Activated CD4-positive, alpha-beta T cell treated with anti-CD3 and anti-CD28 coated beads, Interleukin-2, amount 50 U/mL, for 16 hours (primary cell): ENCODE measurements around the gene CFAP52.
"Not testable (repeated sequence)": the region's sequence is repeated elsewhere in the genome, so short reads cannot be mapped to it uniquely, and the experiment has no call there.

Experiments
- DNase-seq: peaks from one replicate; pipeline ENCODE4 v3.0.0-alpha.2; 2020

The CFAP52 gene

DNA sequence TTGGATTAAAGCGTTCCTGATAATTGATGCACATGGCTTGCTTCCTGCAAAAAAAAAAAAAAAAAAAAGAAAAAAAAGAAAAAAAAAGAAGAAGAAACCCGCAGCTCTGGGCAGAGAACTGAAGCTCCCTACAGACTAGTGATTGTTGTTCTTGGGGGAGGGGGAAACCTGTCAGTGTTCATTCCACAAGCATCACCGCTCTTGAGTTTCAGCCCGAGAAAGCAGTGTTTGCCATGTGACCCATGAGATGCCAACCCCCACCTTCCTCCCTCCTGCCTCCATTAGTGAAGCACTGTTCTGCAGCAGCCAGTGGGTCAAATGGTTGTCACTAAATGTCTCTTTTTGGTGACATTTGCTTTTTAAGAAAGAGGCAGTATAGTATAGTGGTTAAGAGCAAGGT lies 70.6 kb downstream of the CFAP52 start:
- no peak for DNase-seq

- DNase-seq = no peak
Measured at GRCh38 chr17:9648521-9649110, 72.2 kb downstream of the CFAP52 start.

GRCh38 chr17:9658593-9659211 lies 82.3 kb downstream of the CFAP52 start:
- DNase-seq = no peak

DNA sequence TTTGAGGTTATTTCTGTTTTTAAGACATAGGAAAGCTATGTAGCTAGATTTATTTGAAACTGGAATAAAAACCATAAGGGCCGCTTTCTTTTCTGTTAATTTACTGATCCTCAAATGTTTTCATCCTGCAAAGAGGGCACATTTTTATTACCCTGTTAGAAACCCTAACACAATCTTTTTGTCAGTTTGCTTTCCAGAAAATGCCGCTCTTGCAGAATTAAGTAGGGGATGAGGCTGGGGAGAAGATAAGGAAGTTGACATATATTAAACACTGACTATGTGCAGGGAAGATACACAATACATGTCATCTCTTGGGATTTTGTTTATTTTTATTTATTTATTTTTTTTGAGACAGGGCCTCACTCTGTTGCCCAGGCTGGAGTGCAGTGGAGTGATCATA lies 84.6 kb downstream of the CFAP52 start:
- no peak for DNase-seq

DNA sequence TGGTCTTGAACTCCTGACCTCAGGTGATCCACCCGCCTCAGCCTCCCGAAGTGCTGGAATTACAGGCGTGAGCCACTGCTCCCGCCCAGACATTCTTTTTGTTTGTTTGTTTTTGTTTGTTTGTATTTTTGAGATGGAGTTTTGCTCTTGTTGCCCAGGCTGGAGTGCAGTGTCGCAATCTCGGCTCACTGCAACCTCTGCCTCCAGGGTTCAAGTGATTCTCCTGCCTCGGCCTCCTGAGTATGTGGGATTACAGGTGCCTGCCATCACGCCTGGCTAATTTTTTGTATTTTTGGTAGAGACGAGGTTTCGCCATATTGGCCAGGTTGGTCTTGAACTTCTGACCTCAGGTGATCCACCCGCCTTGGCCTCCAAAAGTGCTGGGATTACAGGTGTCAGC lies 87.1 kb downstream of the CFAP52 start:
- not testable (repeated sequence) for DNase-seq

DNA sequence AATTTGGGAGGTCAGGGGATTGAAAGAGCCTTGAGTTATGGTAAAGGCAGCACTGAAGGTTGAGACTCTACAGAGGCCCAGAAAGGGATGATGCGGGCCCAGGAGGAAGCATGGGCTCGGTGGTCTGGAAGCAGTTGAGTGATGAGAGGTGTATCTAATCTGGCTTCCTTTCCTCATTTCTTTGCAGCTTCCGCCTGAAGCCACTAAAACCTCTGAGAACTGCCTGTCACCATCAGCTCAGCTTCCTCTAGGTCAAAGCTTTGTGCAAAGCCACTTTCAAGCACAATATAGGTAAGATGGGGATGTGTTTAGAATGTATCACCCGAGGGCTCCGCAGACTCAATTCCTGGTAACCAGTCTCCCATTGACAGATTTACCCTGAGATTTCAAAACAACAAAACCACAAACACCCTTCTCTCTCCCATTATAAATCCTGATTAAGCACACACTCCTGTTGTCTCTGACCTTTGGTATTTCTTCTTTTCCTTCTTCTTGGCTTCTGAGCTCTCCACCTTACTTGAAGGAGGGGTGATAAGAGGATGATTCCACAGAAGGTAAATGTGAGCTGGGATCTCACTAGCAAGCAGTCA lies 90.1 kb downstream of the CFAP52 start:
- DNase-seq = peak; percentile 43

- peak; percentile 17 for DNase-seq
Measured at GRCh38 chr17:9668517-9668916, 92.1 kb downstream of the CFAP52 start.

- DNase-seq = no peak
Measured at GRCh38 chr17:9669551-9670008, 93.1 kb downstream of the CFAP52 start.

GRCh38 chr17:9670596-9670995 lies 94.2 kb downstream of the CFAP52 start:
- DNase-seq = no peak

DNA sequence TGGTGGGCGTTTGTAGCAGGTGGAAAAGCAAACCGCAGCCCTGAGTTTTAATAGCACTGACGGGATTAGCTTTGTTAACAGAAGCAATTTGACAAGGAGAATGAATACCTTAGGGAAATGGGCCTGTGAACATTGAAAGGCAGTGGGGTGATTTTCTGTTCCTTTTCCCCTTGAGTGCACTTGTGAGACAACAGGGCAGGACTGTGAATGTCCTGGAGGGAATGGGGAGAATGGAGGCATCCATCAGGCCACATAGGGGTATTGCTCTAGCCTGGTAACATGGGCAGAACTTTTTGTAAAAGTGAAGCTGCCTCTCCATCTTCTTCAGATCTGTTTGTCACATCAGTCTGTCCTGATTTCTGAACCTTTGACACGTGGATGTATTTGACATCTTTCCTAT lies 95.1 kb downstream of the CFAP52 start:
- DNase-seq = no peak

DNA sequence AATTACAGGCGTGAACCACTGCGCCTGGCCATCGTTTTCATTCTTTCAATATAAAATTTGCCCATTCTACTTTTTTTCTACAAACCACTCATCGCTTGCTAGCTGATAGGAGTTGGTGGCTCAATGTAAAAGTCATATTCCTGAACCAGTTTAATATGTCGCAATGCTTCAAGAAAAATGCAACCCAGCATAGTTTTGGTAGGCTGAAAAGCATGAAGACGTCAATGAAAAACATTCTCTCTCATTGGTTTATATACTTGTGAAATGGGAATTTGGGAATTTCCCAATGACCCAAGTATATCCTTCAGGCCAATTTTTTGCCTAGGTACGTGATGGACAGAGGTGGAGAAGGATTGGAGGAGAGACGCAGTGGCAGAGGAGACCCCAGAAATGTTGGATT lies 95.8 kb downstream of the CFAP52 start:
- no peak for DNase-seq

- DNase-seq = no peak
Measured at GRCh38 chr17:9672691-9673090, 96.2 kb downstream of the CFAP52 start.

DNA sequence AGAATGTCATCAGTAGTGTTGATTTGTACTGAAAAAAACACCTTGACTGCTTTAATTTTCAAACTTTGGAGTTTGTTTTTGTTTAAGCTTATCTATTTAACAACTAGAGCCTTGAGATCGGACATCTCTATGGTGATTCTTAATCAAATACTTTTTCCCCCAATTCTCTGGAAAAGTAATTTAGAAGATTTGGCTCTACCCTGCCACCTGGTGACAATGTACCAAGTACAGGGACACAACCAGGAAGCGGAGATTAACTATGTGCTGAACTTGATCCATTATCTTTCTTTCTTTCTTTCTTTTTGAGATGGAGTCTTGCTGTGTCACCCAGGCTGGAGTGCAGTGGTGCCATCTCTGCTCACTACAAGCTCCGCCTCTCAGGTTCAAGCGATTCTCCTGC lies 99.6 kb downstream of the CFAP52 start:
- no peak for DNase-seq

DNA sequence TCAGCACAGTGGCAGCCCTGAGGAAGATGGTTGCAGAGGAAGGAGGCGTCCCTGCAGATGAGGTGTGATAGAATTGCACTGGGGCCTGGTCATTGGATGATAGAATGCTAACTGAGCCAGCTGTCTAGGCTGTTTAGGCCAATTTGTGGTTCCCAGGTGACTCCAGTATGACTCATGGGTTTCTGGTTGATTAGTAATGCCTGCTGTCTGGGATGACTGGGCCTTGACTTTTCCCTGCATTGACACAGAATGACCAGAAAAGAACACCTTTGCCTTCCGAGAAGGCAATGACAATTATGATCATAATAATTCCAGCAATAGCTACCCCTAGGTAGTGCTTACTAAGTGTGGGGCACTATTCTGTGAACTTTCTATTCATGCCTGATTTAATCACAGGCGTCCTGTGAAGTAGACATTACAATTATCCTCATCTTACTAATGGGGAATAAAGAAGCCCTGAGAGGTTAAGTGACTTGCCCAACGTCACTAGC lies 100.4 kb downstream of the CFAP52 start:
- DNase-seq = peak; percentile 76

GRCh38 chr17:9677411-9677810 lies 101.0 kb downstream of the CFAP52 start:
- no peak for DNase-seq

GRCh38 chr17:9677896-9678295 lies 101.5 kb downstream of the CFAP52 start:
- DNase-seq = no peak

DNA sequence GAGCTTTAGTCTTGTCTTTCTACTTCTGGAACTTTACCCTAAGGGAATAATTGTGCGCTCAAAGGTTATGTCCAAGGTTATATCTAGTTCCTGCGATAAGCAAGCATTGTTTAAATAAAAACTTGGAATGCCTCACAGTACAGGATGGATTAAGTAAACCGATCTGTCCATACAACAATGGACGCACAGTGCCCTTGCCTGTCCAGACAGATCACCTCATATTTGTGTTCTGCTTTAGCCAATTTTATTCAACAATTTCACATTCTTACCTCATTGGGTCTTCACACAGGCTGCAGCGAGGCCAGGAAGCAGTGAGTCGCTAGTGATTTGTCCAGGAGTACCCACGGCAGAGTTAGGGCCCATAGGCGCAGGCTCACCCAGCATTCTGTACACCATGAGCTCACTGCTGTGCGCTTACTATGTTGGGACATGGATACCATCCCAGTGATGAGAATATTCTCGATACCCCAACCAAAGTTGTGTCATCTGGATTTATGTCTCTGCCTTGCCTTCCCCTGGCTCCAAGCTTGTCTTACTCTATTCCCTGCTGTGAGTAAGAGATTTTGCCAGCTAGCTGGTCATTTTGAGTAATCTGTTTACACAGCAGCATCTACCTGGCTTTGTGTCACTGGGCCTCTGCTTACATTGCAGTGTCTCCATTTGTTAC lies 108.6 kb downstream of the CFAP52 start:
- DNase-seq = no peak
